Measurements from ENCODE around the gene SLC35E1. TPM values are rescaled to one million over a fixed set of nuclear protein-coding genes. Genes with fewer than 3 reads are reported as not detected.

Gene SLC35E1
- total RNA-seq, 3 donors from 2014 or later = 48.1 to 48.5 (median 48.1) TPM

DNA sequence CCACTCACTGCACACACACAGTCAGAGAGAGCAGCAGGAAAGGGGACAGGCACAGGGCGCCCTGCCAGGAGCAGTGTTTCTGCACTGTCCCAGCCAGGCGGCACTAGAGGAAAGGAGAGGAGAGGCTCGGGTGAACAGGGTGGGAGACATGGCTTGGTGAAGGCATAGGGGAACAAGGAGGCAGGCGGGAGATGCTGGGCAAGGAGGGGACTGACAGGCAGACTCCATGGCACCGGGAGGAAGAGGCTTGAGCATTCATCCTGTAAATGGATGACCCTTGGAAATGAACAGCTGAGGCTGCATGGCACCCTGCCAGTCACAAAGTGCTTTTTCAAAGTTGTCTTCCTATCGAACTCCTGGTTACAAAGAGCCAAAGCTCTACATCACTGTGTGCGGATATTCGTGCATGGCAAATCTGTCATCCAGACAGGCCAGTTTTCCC, 33.4 kb upstream of the SLC35E1 start:
- no peak for ATAC-seq
- H3K4me3 Mint-ChIP-seq = no peak overlapping the region
- DNase-seq = no peak
- H3K36me3 Mint-ChIP-seq (ENCODE audit: insufficient read depth) = peaks cover 8% of the 10 kb centered on the region
- H3K4me1 Mint-ChIP-seq (ENCODE audit: low read depth) = peaks cover 38% of the 10 kb centered on the region
- no peaks in the 10 kb centered on the region for H3K9me3 Mint-ChIP-seq
- H3K27me3 Mint-ChIP-seq (ENCODE audit: low read depth) = no peaks in the 10 kb centered on the region

DNA sequence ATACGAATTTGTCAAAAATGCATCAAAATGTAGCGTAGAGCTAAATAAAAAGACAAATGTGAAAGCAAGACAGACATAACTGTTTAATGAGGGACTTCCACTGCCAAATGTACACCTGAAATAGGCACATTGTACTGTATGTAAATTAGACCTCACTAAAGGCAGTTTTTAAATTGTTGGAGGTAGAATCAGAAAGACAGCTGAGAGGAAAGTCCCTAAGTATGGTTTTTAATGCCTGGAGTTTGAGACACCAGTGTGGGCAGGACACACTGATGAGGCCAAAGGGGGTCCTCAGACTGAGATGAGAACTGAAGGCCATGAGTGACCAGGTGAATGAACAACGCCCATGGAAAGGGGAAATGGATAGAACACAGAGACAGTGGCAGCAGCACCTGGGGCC, 32.9 kb upstream of the SLC35E1 start:
- H3K4me1 Mint-ChIP-seq (ENCODE audit: low read depth) = peaks cover 37% of the 10 kb centered on the region
- DNase-seq = no peak

DNA sequence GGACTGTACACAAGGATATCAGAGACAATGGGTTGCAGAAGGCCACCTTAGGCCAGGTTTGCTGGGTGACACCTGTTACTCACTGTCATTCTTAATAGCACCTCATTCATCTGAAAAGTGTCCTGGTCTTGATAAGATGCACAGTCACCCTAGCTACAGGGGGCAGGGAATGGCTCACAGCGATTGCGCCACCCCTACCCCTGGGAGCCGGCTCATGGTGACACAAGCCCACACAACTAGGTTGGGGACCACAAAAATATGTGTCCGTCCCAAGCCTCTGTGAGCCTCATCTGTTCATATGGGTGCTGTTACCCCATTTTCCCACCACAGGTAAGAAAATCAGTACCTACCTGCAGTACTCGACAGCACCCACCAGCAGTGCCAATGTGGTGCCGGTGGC, 32.4 kb upstream of the SLC35E1 start:
- H3K36me3 Mint-ChIP-seq (ENCODE audit: insufficient read depth) = peaks cover 8% of the 10 kb centered on the region
- DNase-seq (no peak), ATAC-seq (no peak)
- H3K4me1 Mint-ChIP-seq (ENCODE audit: low read depth) = peaks cover 35% of the 10 kb centered on the region
- no peaks in the 10 kb centered on the region for H3K27me3 Mint-ChIP-seq (ENCODE audit: low read depth)
- no peak overlapping the region for H3K4me3 Mint-ChIP-seq
- H3K9me3 Mint-ChIP-seq = no peaks in the 10 kb centered on the region

More for the DNA sequence above, 32.9 kb upstream of the SLC35E1 start:
- no peaks in the 10 kb centered on the region for H3K9me3 Mint-ChIP-seq
- no peak for ATAC-seq
- H3K36me3 Mint-ChIP-seq (ENCODE audit: insufficient read depth) = peaks cover 8% of the 10 kb centered on the region
- H3K27me3 Mint-ChIP-seq (ENCODE audit: low read depth) = no peaks in the 10 kb centered on the region
- no peak overlapping the region for H3K4me3 Mint-ChIP-seq

DNA sequence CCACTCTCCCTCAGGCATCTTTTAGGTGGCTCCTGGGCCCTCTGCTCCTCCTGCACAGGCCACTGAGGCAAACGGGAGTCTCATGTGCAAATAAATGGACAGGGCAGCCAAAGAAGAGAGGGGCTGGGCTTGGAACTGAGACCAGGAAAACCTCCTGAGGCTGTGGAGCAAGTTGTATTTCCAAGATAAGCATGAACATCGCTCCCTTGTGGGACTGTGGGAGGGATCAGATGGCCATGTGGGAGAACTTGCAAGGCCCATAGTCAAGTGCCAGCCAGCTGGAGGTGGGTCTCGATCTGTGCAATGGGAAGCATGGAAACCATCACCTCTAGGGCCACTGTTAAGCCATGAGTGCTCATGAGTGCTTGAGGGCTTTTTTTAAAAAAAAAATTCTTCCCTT, 30.9 kb upstream of the SLC35E1 start:
- Mint-ChIP-seq H3K36me3 (ENCODE audit: insufficient read depth) (peaks cover 8% of the 10 kb centered on the region), H3K9me3 (no peaks in the 10 kb centered on the region), H3K4me1 (ENCODE audit: low read depth) (peaks cover 33% of the 10 kb centered on the region), H3K4me3 (no peak overlapping the region), H3K27me3 (ENCODE audit: low read depth) (no peaks in the 10 kb centered on the region)
- ATAC-seq = no peak
- no peak for DNase-seq

DNA sequence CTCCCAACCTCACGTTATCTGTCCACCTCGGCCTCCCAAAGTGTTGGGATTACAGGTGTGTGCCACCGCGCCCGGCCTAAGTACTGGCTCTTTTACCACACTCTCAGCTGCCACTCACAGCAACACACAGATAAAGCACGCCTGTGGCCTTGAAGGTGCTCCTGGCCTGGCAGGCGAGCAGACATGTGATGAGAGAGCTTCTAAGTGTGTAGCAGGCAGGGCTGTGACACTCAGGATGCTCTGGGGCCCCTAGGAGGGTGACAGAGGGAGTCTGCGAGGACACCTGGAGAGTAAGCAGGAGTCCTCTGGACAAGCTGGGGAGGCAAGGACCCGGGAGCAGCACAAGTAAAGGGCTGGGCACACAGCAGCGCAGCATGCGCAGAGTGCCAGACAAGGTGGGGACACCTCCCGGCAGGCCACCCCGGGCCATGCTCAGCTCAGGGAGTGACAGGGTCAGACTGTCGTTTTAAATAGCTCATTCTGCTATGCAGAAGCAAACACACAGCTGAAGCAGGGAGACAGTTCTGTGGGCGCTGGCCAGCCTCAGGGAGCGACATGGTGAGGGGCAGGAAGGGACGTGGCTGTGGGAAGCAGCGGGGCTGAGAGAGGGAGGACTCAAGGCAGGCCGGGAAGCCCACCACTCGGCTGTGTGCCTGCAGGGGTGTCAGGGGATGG, 29.3 kb upstream of the SLC35E1 start:
- Mint-ChIP-seq H3K9me3 (no peaks in the 10 kb centered on the region), H3K4me1 (ENCODE audit: low read depth) (peaks cover 37% of the 10 kb centered on the region), H3K4me3 (no peak overlapping the region), H3K36me3 (ENCODE audit: insufficient read depth) (peaks cover 4% of the 10 kb centered on the region), H3K27me3 (ENCODE audit: low read depth) (no peaks in the 10 kb centered on the region)
- DNase-seq (no peak), ATAC-seq (no peak)

DNA sequence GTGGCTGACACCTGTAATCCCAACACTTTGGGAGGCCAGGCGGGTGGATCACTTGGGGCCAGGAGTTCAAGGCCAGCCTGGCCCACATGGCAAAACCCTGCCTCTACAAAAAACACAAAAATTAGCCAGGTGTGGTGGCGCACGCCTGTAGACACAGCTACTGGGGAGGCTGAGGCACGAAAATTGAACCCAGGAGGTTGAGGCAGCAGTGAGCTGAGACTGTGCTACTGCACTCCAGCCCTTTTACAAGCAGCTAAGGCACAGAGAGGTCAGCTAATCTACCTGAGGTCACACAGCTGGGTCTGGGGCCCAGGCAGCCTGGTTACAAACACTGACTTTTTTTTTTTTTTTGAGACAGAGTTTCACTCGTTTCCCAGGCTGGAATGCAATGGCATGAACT, 28.6 kb upstream of the SLC35E1 start:
- Mint-ChIP-seq H3K27me3 (ENCODE audit: low read depth) (no peaks in the 10 kb centered on the region), H3K36me3 (ENCODE audit: insufficient read depth) (peaks cover 4% of the 10 kb centered on the region), H3K9me3 (no peaks in the 10 kb centered on the region), H3K4me1 (ENCODE audit: low read depth) (peaks cover 43% of the 10 kb centered on the region), H3K4me3 (no peak overlapping the region)
- DNase-seq = no peak
- ATAC-seq = no peak

- H3K27me3 Mint-ChIP-seq (ENCODE audit: low read depth) = no peaks in the 10 kb centered on the region
- no peaks in the 10 kb centered on the region for H3K9me3 Mint-ChIP-seq
- H3K4me1 Mint-ChIP-seq (ENCODE audit: low read depth) = peaks cover 44% of the 10 kb centered on the region
- no peak overlapping the region for H3K4me3 Mint-ChIP-seq
- ATAC-seq = no peak
- no peaks in the 10 kb centered on the region for H3K36me3 Mint-ChIP-seq (ENCODE audit: insufficient read depth)
- DNase-seq = no peak
Observed at GRCh38 chr19:16599655-16600346, 27.6 kb upstream of the SLC35E1 start.

GRCh38 chr19:16598848-16599247, 26.6 kb upstream of the SLC35E1 start:
- no peak overlapping the region for H3K4me3 Mint-ChIP-seq
- peaks cover 50% of the 10 kb centered on the region for H3K4me1 Mint-ChIP-seq (ENCODE audit: low read depth)
- no peaks in the 10 kb centered on the region for H3K27me3 Mint-ChIP-seq (ENCODE audit: low read depth)
- ATAC-seq = no peak
- no peaks in the 10 kb centered on the region for H3K36me3 Mint-ChIP-seq (ENCODE audit: insufficient read depth)
- no peaks in the 10 kb centered on the region for H3K9me3 Mint-ChIP-seq
- no peak for DNase-seq

GRCh38 chr19:16596399-16596798, 24.2 kb upstream of the SLC35E1 start:
- no peaks in the 10 kb centered on the region for H3K36me3 Mint-ChIP-seq (ENCODE audit: insufficient read depth)
- H3K4me3 Mint-ChIP-seq = no peak overlapping the region
- no peak for DNase-seq
- no peak for ATAC-seq
- no peaks in the 10 kb centered on the region for H3K27me3 Mint-ChIP-seq (ENCODE audit: low read depth)
- peaks cover 66% of the 10 kb centered on the region for H3K4me1 Mint-ChIP-seq (ENCODE audit: low read depth)
- no peaks in the 10 kb centered on the region for H3K9me3 Mint-ChIP-seq

DNA sequence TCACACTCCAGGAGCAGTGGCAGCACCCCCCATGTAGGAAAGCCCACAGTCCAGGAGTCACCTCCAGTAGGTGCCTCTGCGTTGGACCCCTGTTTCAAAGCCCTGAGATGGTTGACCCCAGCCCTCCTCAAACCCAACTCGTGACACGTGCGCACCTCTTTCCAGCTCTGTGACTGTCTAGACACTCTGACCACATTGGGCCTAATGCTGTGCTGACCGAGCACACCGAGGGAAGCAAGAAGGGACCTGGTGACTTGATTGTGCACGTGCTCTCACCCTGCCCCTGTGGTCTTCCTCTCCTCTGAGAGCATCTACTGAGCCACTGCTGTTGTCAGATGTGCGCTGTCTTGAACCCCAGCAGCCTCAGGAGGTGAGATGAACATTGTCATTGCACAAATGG, 22.9 kb upstream of the SLC35E1 start:
- DNase-seq (no peak), ATAC-seq (peak in 1 of 2 donors; percentile 19)
- no peaks in the 10 kb centered on the region for H3K9me3 Mint-ChIP-seq
- H3K27me3 Mint-ChIP-seq (ENCODE audit: low read depth) = no peaks in the 10 kb centered on the region
- peak overlapping the region; percentile 72 for H3K4me3 Mint-ChIP-seq
- peaks cover 69% of the 10 kb centered on the region for H3K4me1 Mint-ChIP-seq (ENCODE audit: low read depth)
- no peaks in the 10 kb centered on the region for H3K36me3 Mint-ChIP-seq (ENCODE audit: insufficient read depth)

DNA sequence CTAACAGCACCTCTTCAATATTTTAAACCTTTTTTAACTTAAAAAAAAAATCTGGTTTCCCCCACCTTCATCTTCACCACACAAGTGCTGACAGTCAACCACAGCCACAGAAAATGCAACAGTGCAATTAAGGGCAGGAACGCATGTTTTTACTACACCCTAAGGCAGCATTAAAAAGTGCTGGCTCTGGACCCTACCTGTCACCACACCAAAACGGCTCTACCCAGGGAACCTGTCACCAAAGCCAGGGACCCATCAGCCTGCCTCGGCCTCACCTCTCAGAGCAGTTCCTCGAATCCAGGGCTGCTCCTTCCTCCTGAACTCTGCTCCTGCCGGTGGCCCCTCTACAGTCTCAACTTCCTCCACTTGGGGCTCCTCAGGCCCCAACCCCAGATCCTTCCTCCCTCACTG, 22.5 kb upstream of the SLC35E1 start:
- Mint-ChIP-seq H3K4me1 (ENCODE audit: low read depth) (peaks cover 73% of the 10 kb centered on the region), H3K27me3 (ENCODE audit: low read depth) (no peaks in the 10 kb centered on the region), H3K4me3 (peak overlapping the region; percentile 72), H3K9me3 (no peaks in the 10 kb centered on the region), H3K36me3 (ENCODE audit: insufficient read depth) (no peaks in the 10 kb centered on the region)
- no peak for DNase-seq
- peak; percentile 68 to 72 for ATAC-seq

DNA sequence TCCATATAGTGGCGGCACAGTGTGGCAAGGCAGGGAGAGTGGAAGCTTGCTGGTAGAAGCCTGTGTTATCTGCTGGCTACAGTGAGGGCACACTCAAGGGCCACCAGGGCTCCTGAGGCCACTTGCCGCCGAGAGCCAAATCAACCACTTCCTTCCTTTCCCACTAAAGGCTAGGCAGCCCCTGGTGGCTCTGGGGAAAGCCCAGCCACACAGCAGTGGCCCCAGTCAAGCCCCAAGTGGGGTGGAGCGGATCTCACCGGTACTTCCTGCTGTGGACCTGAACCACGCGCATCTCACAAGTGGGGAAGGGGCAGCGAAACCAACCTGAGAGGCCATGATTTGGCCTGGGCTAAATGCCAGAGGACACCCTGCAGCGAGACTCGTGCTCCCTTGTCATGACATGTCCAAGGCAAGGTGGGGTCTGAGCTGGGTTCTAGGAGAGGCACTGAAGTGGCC, 21.9 kb upstream of the SLC35E1 start:
- Mint-ChIP-seq H3K4me1 (ENCODE audit: low read depth) (peaks cover 78% of the 10 kb centered on the region), H3K36me3 (ENCODE audit: insufficient read depth) (no peaks in the 10 kb centered on the region), H3K4me3 (peak overlapping the region; percentile 72), H3K9me3 (no peaks in the 10 kb centered on the region), H3K27me3 (ENCODE audit: low read depth) (no peaks in the 10 kb centered on the region)
- ATAC-seq (peak; percentile 54 to 63), DNase-seq (peak; percentile 23)

- peaks cover 83% of the 10 kb centered on the region for H3K4me1 Mint-ChIP-seq (ENCODE audit: low read depth)
- no peak overlapping the region for H3K4me3 Mint-ChIP-seq
- H3K9me3 Mint-ChIP-seq = no peaks in the 10 kb centered on the region
- H3K36me3 Mint-ChIP-seq (ENCODE audit: insufficient read depth) = no peaks in the 10 kb centered on the region
- ATAC-seq (no peak), DNase-seq (no peak)
- no peaks in the 10 kb centered on the region for H3K27me3 Mint-ChIP-seq (ENCODE audit: low read depth)
Observed at GRCh38 chr19:16593181-16593580, 21.0 kb upstream of the SLC35E1 start.

DNA sequence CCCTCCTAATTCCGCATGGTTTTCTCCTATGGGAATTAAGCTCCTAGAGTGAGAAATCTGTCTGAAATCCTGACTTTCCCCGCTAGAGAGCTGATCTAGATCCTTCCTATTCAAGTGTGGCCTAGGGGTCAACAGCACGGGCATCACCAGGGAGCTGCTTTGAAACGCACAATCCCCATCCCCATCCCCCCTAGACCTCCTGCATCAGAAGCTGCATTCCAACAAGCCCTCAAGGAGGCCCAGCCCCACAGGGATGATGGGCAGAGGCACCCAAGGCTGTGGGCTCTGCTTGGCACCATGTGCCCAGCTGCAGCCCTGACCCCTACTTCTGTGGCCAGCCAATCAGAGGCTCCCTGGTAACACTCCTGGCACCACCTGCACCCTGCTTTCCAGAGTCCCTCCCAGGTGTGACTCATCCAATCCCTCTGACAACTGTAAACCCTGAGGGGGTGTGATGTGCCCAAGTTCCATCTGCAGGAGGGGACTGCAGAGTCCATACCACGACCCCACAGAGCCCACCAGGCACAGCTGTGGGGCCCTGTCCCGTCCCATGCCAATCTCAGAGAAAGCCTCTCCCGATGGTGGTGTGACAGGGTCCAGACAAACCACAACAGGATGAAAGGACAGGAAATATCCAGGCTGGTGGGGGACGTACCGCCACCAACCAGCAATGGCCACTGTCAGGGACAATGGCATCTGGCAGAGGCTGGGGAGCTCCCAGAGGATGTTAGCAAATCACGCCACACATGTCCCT, 19.8 kb upstream of the SLC35E1 start:
- H3K36me3 Mint-ChIP-seq (ENCODE audit: insufficient read depth) = no peaks in the 10 kb centered on the region
- no peaks in the 10 kb centered on the region for H3K9me3 Mint-ChIP-seq
- H3K4me3 Mint-ChIP-seq = no peak overlapping the region
- no peak for ATAC-seq
- H3K27me3 Mint-ChIP-seq (ENCODE audit: low read depth) = no peaks in the 10 kb centered on the region
- peaks cover 88% of the 10 kb centered on the region for H3K4me1 Mint-ChIP-seq (ENCODE audit: low read depth)
- DNase-seq = no peak

All from activated T-cell treated with anti-CD3 and anti-CD28 coated beads, Interleukin-2, amount 50 U/mL, for 4 hours (primary cell).